Epithelial cell of proximal tubule (primary cell): Measurements from ENCODE around the gene FKBP2. TPM values are rescaled to one million over a fixed set of nuclear protein-coding genes. Genes with fewer than 3 reads are reported as not detected.

Source experiments
- DNase-seq: peaks from one replicate; pipeline ENCODE4 v3.0.0-alpha.2; 2011; ENCODE audit warnings: low read depth
- H3K4me3 ChIP-seq: 2 replicates; pipeline ENCODE4 v1.5.1; 2011; ENCODE audit warnings: low read depth, mild to moderate bottlenecking, low read length
- total RNA-seq: library from RNA; depleted of rRNA; stranded (reverse); fragments of >200 nt; gene quantifications from 2 replicates; pipeline ENCODE4 v1.2.3, GENCODE V29; 2015
- TF ChIP-seq, protein P1 (sequence below): conservative IDR thresholded peaks from 2 replicates; pipeline ENCODE4 v1.5.1; 2012; ENCODE audit warnings: low read depth, mild to moderate bottlenecking, low read length

FKBP2 gene
- total RNA-seq, 1 donor from 2014 or later: 184 TPM

DNA sequence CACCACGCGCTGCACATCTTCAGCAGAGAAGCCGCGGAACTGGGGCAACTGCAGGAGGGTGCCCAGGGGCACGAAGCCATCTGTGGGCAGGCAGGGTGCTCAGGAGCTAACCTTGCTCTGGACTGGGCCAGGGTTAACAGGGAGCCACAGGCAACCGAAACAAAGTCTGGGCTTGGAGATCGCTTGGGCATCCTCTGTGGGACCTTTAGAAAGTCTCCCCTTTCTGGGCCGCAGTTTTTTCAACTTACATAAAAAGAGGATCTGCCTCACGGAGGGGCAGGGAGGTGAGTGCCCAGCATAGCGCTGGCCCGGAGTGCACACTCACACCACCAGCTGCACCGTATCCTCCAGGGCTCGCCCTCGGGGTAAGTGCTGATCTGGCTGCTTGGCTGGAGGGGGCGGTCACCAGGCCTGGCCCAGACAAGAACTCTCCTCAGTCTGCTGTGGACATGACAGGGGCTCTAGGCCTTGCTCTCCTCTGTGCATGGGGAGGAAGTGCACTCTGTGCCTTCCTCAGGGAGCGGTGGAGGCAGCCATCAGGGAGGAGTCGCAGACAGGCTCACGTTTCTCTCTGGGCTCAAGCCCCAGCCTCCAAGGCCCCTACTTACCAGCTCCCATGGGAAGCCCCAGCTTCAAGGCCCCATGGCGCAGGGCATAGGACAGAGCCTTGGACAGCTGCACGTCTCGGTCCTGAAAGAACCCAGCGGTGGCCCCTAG, 15.8 kb upstream of the FKBP2 start:
- H3K4me3 ChIP-seq: peak overlapping the region; percentile 100
- DNase-seq: no peak
- TF ChIP-seq, protein P1, sequence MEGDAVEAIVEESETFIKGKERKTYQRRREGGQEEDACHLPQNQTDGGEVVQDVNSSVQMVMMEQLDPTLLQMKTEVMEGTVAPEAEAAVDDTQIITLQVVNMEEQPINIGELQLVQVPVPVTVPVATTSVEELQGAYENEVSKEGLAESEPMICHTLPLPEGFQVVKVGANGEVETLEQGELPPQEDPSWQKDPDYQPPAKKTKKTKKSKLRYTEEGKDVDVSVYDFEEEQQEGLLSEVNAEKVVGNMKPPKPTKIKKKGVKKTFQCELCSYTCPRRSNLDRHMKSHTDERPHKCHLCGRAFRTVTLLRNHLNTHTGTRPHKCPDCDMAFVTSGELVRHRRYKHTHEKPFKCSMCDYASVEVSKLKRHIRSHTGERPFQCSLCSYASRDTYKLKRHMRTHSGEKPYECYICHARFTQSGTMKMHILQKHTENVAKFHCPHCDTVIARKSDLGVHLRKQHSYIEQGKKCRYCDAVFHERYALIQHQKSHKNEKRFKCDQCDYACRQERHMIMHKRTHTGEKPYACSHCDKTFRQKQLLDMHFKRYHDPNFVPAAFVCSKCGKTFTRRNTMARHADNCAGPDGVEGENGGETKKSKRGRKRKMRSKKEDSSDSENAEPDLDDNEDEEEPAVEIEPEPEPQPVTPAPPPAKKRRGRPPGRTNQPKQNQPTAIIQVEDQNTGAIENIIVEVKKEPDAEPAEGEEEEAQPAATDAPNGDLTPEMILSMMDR: no peak

GRCh38 chr11:64225608-64226506, 15.0 kb upstream of the FKBP2 start, which contains the start of the genes NUDT22 and TRPT1:
Gene NUDT22, plus strand, starts transcription at chr11:64226274. Its CDS starts 379 bp downstream, at chr11:64226653.
Gene TRPT1, minus strand, starts transcription at chr11:64226186. Its CDS starts 326 bp downstream, at chr11:64225860.
- TF ChIP-seq, protein P1: peak; percentile 39
- no peak for DNase-seq
- peak within 1 kb of the TSS; percentile 100 for H3K4me3 ChIP-seq

DNA sequence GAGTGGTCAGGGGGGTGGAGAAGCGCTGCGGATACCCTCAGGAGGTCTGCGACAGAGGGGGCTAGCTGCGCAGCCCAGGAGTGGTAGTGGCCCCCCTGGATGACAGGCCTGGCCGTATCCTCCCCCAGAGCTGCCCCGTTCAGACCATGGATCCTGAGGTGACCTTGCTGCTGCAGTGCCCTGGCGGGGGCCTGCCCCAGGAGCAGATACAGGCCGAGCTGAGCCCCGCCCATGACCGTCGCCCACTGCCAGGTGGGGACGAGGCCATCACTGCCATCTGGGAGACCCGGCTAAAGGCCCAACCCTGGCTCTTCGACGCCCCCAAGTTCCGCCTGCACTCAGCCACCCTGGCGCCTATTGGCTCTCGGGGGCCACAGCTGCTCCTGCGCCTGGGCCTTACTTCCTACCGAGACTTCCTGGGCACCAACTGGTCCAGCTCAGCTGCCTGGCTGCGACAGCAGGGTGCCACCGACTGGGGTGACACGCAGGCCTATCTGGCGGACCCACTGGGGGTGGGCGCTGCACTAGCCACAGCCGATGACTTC, 14.3 kb upstream of the FKBP2 start:
- DNase-seq: no peak
- peak overlapping the region; percentile 100 for H3K4me3 ChIP-seq
- TF ChIP-seq, protein P1: no peak

GRCh38 chr11:64227405-64227956, 13.4 kb upstream of the FKBP2 start:
- TF ChIP-seq, protein P1: no peak
- DNase-seq: no peak
- peak overlapping the region; percentile 100 for H3K4me3 ChIP-seq

DNA sequence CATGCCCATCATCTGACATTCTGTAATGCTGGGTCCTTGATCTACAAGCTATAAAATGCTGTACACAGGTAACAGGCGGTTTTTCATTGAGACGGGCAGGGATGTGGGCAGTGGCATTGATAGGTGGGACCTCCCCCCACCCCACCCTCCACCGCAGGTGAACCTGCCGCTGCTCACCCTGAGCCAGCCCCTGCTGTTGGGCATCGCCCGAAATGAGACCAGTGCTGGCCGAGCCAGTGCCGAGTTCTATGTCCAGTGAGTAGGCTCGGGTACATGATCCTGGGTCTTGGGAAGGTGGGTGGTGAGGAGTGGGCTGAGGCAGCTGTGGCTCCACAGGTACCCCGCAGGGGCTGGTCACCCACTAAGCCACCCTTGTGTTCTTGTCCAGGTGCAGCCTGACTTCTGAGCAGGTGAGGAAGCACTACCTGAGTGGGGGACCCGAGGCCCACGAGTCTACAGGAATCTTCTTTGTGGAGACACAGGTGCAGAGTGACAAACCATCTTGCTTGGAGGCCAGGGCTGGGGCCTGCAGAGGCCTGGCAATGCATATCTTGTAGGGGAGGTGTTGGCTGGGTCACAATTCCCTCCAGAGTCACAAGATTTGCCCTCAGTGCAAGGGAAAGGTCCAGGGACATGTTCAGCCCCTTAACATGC, 11.7 kb upstream of the FKBP2 start:
- H3K4me3 ChIP-seq: no peak overlapping the region
- TF ChIP-seq, protein P1: no peak

GRCh38 chr11:64229744-64230170, 11.1 kb upstream of the FKBP2 start:
- peak overlapping the region; percentile 85 for H3K4me3 ChIP-seq
- TF ChIP-seq, protein P1: no peak
- no peak for DNase-seq

More for the DNA sequence above, 11.7 kb upstream of the FKBP2 start:
- no peak for DNase-seq
